ENCODE results near the gene ACP7.

DNA sequence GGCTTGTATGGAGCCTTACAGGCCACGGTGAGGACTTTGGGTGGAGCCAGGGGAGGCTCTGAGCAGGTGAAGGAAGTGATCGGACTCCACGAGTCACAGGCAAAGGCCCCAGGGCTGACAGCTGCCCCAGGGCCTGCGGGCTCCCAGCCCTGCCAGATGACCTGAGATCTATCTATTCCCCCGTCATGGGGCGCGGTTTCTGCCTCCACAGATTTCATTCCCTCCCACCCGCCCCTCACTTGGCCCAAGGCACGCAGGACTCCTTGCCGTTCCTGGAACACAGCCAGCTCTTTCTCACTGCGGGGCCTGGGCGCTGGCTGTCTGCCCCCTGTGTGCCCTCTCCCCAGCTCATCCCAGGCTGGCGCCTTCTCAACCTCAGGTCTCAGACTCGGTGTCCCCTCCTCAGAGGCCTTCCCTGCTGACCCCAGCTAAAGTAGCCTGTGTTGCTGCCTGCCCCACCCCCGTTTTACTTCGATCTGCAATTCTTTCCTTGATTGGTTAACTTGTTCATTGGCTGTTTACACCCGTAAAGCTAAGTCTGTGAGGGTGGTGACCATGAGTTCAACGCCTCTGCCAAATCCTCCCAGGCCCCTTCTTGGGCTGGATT is 27.5 kb downstream of the ACP7 start:
- TF ChIP-seq EZH2 (optimal IDR thresholded peaks at IDR 0.05; ENCODE audit: low read depth, low read length) (no peak), EZH2phosphoT487 (IDR thresholded peaks at IDR 0.05; ENCODE audit: low read length) (no peak)
